T-helper 17 cell (primary cell): Measurements from ENCODE around the gene EDARADD. TPM values are rescaled to one million over a fixed set of nuclear protein-coding genes. Genes with fewer than 3 reads are reported as not detected.
"Not testable (repeated sequence)": the region's sequence is repeated elsewhere in the genome, so short reads cannot be mapped to it uniquely, and the experiment has no call there.

Experiments used
- ATAC-seq: fragments of 150-1000 bp; cut with Tn5 transposase; 2 replicates; pipeline ENCODE4 v1.10.0; 2021; ENCODE audit warnings: mild to moderate bottlenecking, moderate library complexity
- DNase-seq, 3 donors: peaks; one replicate each; pipeline versions ENCODE4 v3.0.0 to v3.0.0-alpha.2; 2020 to 2021
- H3K9me3 ChIP-seq: one replicate; pipeline ENCODE4 v1.7.0; 2013; ENCODE audit warnings: low read length, mild to moderate bottlenecking; ENCODE audit not compliant: control insufficient read depth, poor library complexity, severe bottlenecking
- H3K27ac Mint-ChIP-seq: one replicate; pipeline ENCODE4 v1.8.0; 2022; ENCODE audit warnings: mild to moderate bottlenecking, moderate library complexity, mixed read lengths
- H3K27me3 Mint-ChIP-seq: one replicate; pipeline ENCODE4 v1.8.0; 2022; ENCODE audit warnings: mixed read lengths
- H3K36me3 Mint-ChIP-seq: one replicate; pipeline ENCODE4 v1.8.0; 2022; ENCODE audit warnings: low read depth, mixed read lengths
- H3K4me1 Mint-ChIP-seq: one replicate; pipeline ENCODE4 v1.8.0; 2022; ENCODE audit warnings: mild to moderate bottlenecking, mixed read lengths
- H3K4me3 Mint-ChIP-seq: one replicate; pipeline ENCODE4 v1.8.0; 2022; ENCODE audit warnings: mild to moderate bottlenecking, moderate library complexity, mixed read lengths
- total RNA-seq, 4 donors: library from RNA in 2 of 4; stranded (reverse) in 2 of 4; gene quantifications; one replicate each; pipeline ENCODE4 v1.2.3 and lab custom pipeline; 2022 to 2026

EDARADD gene
- total RNA-seq = 1 to 10 TPM in 1 of 2 donors, under 1 TPM in 1; 0.37 to 2.5 TPM
- total RNA-seq (lab: John Stamatoyannopoulos, UW) = 1.4 to 3.6 reads per million in 2 donors

- peak within 1 kb of the TSS; percentile 97 for H3K4me3 Mint-ChIP-seq
- H3K9me3 ChIP-seq = no peaks in the 10 kb centered on the region
- H3K27me3 Mint-ChIP-seq = peaks cover 23% of the 10 kb centered on the region
- no peak for DNase-seq
- peak within 1 kb of the TSS; percentile 93 for H3K27ac Mint-ChIP-seq
- no peak for ATAC-seq
- H3K36me3 Mint-ChIP-seq = peaks cover 5% of the 10 kb centered on the region
- peaks cover 24% of the 10 kb centered on the region for H3K4me1 Mint-ChIP-seq
Observed at GRCh38 chr1:236393681-236394481, at the start of gene EDARADD. Gene EDARADD, plus strand, starts transcription at chr1:236394286. Its CDS starts 159 bp downstream, at chr1:236394445.

- ATAC-seq = no peak
- DNase-seq = no peak
- peak overlapping the region; percentile 72 for H3K27ac Mint-ChIP-seq
- H3K27me3 Mint-ChIP-seq = peaks cover 26% of the 10 kb centered on the region
- no peaks in the 10 kb centered on the region for H3K9me3 ChIP-seq
- H3K4me3 Mint-ChIP-seq = no peak overlapping the region
- peaks cover 6% of the 10 kb centered on the region for H3K36me3 Mint-ChIP-seq
- peaks cover 5% of the 10 kb centered on the region for H3K4me1 Mint-ChIP-seq
Observed at GRCh38 chr1:236345728-236346127, 48.4 kb upstream of the EDARADD start.

GRCh38 chr1:236348071-236348470 is 46.0 kb upstream of the EDARADD start:
- no peak for ATAC-seq
- Mint-ChIP-seq H3K36me3 (peaks cover 6% of the 10 kb centered on the region), H3K27ac (no peak overlapping the region), H3K4me1 (peaks cover 5% of the 10 kb centered on the region), H3K27me3 (peaks cover 32% of the 10 kb centered on the region), H3K4me3 (no peak overlapping the region)
- DNase-seq = no peak
- H3K9me3 ChIP-seq = no peaks in the 10 kb centered on the region

- no peaks in the 10 kb centered on the region for H3K9me3 ChIP-seq
- Mint-ChIP-seq H3K27ac (no peak overlapping the region), H3K27me3 (peaks cover 25% of the 10 kb centered on the region), H3K36me3 (peaks cover 5% of the 10 kb centered on the region), H3K4me1 (peaks cover 5% of the 10 kb centered on the region), H3K4me3 (no peak overlapping the region)
- ATAC-seq (no peak), DNase-seq (no peak)
Observed at GRCh38 chr1:236350308-236350707, 43.8 kb upstream of the EDARADD start.

- ATAC-seq (no peak), DNase-seq (no peak)
- H3K27me3 Mint-ChIP-seq = peaks cover 21% of the 10 kb centered on the region
- H3K27ac Mint-ChIP-seq = no peak overlapping the region
- H3K4me3 Mint-ChIP-seq = no peak overlapping the region
- peaks cover 5% of the 10 kb centered on the region for H3K4me1 Mint-ChIP-seq
- peaks cover 4% of the 10 kb centered on the region for H3K36me3 Mint-ChIP-seq
- no peaks in the 10 kb centered on the region for H3K9me3 ChIP-seq
Observed at GRCh38 chr1:236351875-236352573, 42.1 kb upstream of the EDARADD start.

- not testable (repeated sequence) for H3K36me3 Mint-ChIP-seq, H3K27ac Mint-ChIP-seq, ATAC-seq, H3K4me3 Mint-ChIP-seq, DNase-seq, H3K4me1 Mint-ChIP-seq, H3K9me3 ChIP-seq
- H3K27me3 Mint-ChIP-seq = peaks cover 21% of the 10 kb centered on the region
Observed at GRCh38 chr1:236352747-236353146, 41.3 kb upstream of the EDARADD start.

- peaks cover 21% of the 10 kb centered on the region for H3K27me3 Mint-ChIP-seq
- no peaks in the 10 kb centered on the region for H3K9me3 ChIP-seq
- H3K4me1 Mint-ChIP-seq = peaks cover 5% of the 10 kb centered on the region
- H3K36me3 Mint-ChIP-seq = peaks cover 4% of the 10 kb centered on the region
- no peak overlapping the region for H3K27ac Mint-ChIP-seq
- ATAC-seq (no peak), DNase-seq (no peak)
- no peak overlapping the region for H3K4me3 Mint-ChIP-seq
Observed at GRCh38 chr1:236353813-236354212, 40.3 kb upstream of the EDARADD start.

- ATAC-seq (no peak), DNase-seq (no peak)
- no peaks in the 10 kb centered on the region for H3K9me3 ChIP-seq
- H3K4me3 Mint-ChIP-seq = no peak overlapping the region
- no peak overlapping the region for H3K27ac Mint-ChIP-seq
- H3K36me3 Mint-ChIP-seq = peaks cover 3% of the 10 kb centered on the region
- H3K4me1 Mint-ChIP-seq = peaks cover 4% of the 10 kb centered on the region
- H3K27me3 Mint-ChIP-seq = peaks cover 14% of the 10 kb centered on the region
Observed at GRCh38 chr1:236354330-236355147, 39.5 kb upstream of the EDARADD start.

GRCh38 chr1:236356141-236356540 is 37.9 kb upstream of the EDARADD start:
- no peaks in the 10 kb centered on the region for H3K9me3 ChIP-seq
- no peak overlapping the region for H3K4me3 Mint-ChIP-seq
- H3K27me3 Mint-ChIP-seq = peaks cover 4% of the 10 kb centered on the region
- no peak for ATAC-seq
- no peak for DNase-seq
- no peaks in the 10 kb centered on the region for H3K4me1 Mint-ChIP-seq
- H3K27ac Mint-ChIP-seq = no peak overlapping the region
- no peaks in the 10 kb centered on the region for H3K36me3 Mint-ChIP-seq

GRCh38 chr1:236361909-236362590 is 32.0 kb upstream of the EDARADD start:
- H3K27me3 Mint-ChIP-seq = no peaks in the 10 kb centered on the region
- no peak overlapping the region for H3K27ac Mint-ChIP-seq
- no peaks in the 10 kb centered on the region for H3K4me1 Mint-ChIP-seq
- no peak overlapping the region for H3K4me3 Mint-ChIP-seq
- no peaks in the 10 kb centered on the region for H3K9me3 ChIP-seq
- no peaks in the 10 kb centered on the region for H3K36me3 Mint-ChIP-seq
- ATAC-seq (no peak), DNase-seq (no peak)

- ATAC-seq (no peak), DNase-seq (no peak)
- Mint-ChIP-seq H3K27ac (no peak overlapping the region), H3K4me1 (no peaks in the 10 kb centered on the region), H3K27me3 (no peaks in the 10 kb centered on the region), H3K36me3 (no peaks in the 10 kb centered on the region), H3K4me3 (no peak overlapping the region)
- no peaks in the 10 kb centered on the region for H3K9me3 ChIP-seq
Observed at GRCh38 chr1:236363237-236363636, 30.8 kb upstream of the EDARADD start.

GRCh38 chr1:236365999-236366570 is 28.0 kb upstream of the EDARADD start:
- ATAC-seq (no peak), DNase-seq (no peak)
- Mint-ChIP-seq H3K27ac (no peak overlapping the region), H3K4me1 (no peaks in the 10 kb centered on the region), H3K36me3 (no peaks in the 10 kb centered on the region), H3K27me3 (no peaks in the 10 kb centered on the region), H3K4me3 (no peak overlapping the region)
- H3K9me3 ChIP-seq = no peaks in the 10 kb centered on the region
